Activated naive CD8-positive, alpha-beta T cell treated with anti-CD3 and anti-CD28 coated beads for 36 hours (primary cell): ENCODE data around the gene PTPRE. TPM values are rescaled to one million over a fixed set of nuclear protein-coding genes. Genes with fewer than 3 reads are reported as not detected.

ENCODE experiments used
- DNase-seq: peaks from one replicate; pipeline ENCODE4 v3.0.0; 2021
- H3K27ac Mint-ChIP-seq: one replicate; pipeline ENCODE4 v1.8.0; 2022; ENCODE audit warnings: mild to moderate bottlenecking, moderate library complexity, mixed read lengths
- H3K27me3 Mint-ChIP-seq: one replicate; pipeline ENCODE4 v1.8.0; 2022; ENCODE audit warnings: mild to moderate bottlenecking, mixed read lengths
- H3K36me3 Mint-ChIP-seq: one replicate; pipeline ENCODE4 v1.8.0; 2021; ENCODE audit warnings: mild to moderate bottlenecking, mixed read lengths
- H3K4me1 Mint-ChIP-seq: one replicate; pipeline ENCODE4 v1.8.0; 2021; ENCODE audit warnings: mixed read lengths
- H3K4me3 Mint-ChIP-seq: one replicate; pipeline ENCODE4 v1.8.0; 2022; ENCODE audit warnings: mild to moderate bottlenecking, moderate library complexity, mixed read lengths
- H3K9me3 Mint-ChIP-seq: one replicate; pipeline ENCODE4 v1.8.0; 2022; ENCODE audit warnings: mixed read lengths
- total RNA-seq, 2 experiments: library from RNA; stranded (reverse); gene quantifications; one replicate each; pipeline ENCODE4 v1.2.3, GENCODE V29; 2021

Gene PTPRE
- 10 to 100 TPM; 21.9 to 26.7 TPM for total RNA-seq

- no peaks in the 10 kb centered on the region for H3K4me1 Mint-ChIP-seq
- H3K36me3 Mint-ChIP-seq: no peaks in the 10 kb centered on the region
- H3K27me3 Mint-ChIP-seq: peaks cover 38% of the 10 kb centered on the region
- peak within 1 kb of the TSS; percentile 8 for H3K4me3 Mint-ChIP-seq
- no peaks in the 10 kb centered on the region for H3K9me3 Mint-ChIP-seq
- peak; percentile 84 for DNase-seq
- H3K27ac Mint-ChIP-seq: no peak within 1 kb of the TSS
Measured at GRCh38 chr10:127906548-127907377, at the start of gene PTPRE. PTPRE (plus strand) TSS chr10:127907103; CDS start chr10:128040882, 133,779 bp downstream.

- Mint-ChIP-seq H3K4me1 (no peaks in the 10 kb centered on the region), H3K36me3 (peaks cover 2% of the 10 kb centered on the region), H3K9me3 (peaks cover 4% of the 10 kb centered on the region), H3K27me3 (peaks cover 8% of the 10 kb centered on the region), H3K27ac (no peak overlapping the region), H3K4me3 (no peak overlapping the region)
- no peak for DNase-seq
Measured at GRCh38 chr10:127860592-127860991, 46.3 kb upstream of the PTPRE start.

GRCh38 chr10:127863231-127863825 is 43.6 kb upstream of the PTPRE start:
- H3K4me3 Mint-ChIP-seq: no peak overlapping the region
- H3K27me3 Mint-ChIP-seq: peaks cover 15% of the 10 kb centered on the region
- no peak overlapping the region for H3K27ac Mint-ChIP-seq
- H3K9me3 Mint-ChIP-seq: peaks cover 4% of the 10 kb centered on the region
- no peak for DNase-seq
- H3K36me3 Mint-ChIP-seq: peaks cover 2% of the 10 kb centered on the region
- H3K4me1 Mint-ChIP-seq: no peaks in the 10 kb centered on the region

GRCh38 chr10:127866276-127867013 is 40.5 kb upstream of the PTPRE start:
- Mint-ChIP-seq H3K4me1 (no peaks in the 10 kb centered on the region), H3K36me3 (peaks cover 2% of the 10 kb centered on the region), H3K27me3 (peaks cover 27% of the 10 kb centered on the region), H3K4me3 (no peak overlapping the region), H3K9me3 (peaks cover 4% of the 10 kb centered on the region), H3K27ac (no peak overlapping the region)
- no peak for DNase-seq

GRCh38 chr10:127867805-127868204 is 39.1 kb upstream of the PTPRE start:
- H3K9me3 Mint-ChIP-seq: peaks cover 4% of the 10 kb centered on the region
- DNase-seq: no peak
- peaks cover 2% of the 10 kb centered on the region for H3K36me3 Mint-ChIP-seq
- no peak overlapping the region for H3K27ac Mint-ChIP-seq
- H3K4me3 Mint-ChIP-seq: no peak overlapping the region
- H3K27me3 Mint-ChIP-seq: peaks cover 24% of the 10 kb centered on the region
- no peaks in the 10 kb centered on the region for H3K4me1 Mint-ChIP-seq

GRCh38 chr10:127869329-127869728 is 37.6 kb upstream of the PTPRE start:
- Mint-ChIP-seq H3K9me3 (no peaks in the 10 kb centered on the region), H3K36me3 (no peaks in the 10 kb centered on the region), H3K27ac (no peak overlapping the region), H3K4me3 (no peak overlapping the region), H3K27me3 (peaks cover 24% of the 10 kb centered on the region), H3K4me1 (no peaks in the 10 kb centered on the region)
- no peak for DNase-seq

- H3K9me3 Mint-ChIP-seq: no peaks in the 10 kb centered on the region
- peaks cover 20% of the 10 kb centered on the region for H3K27me3 Mint-ChIP-seq
- no peak overlapping the region for H3K27ac Mint-ChIP-seq
Measured at GRCh38 chr10:127871631-127872010, 35.3 kb upstream of the PTPRE start.

GRCh38 chr10:127872011-127872761 is 34.7 kb upstream of the PTPRE start:
- Mint-ChIP-seq H3K9me3 (no peaks in the 10 kb centered on the region), H3K27me3 (peaks cover 20% of the 10 kb centered on the region), H3K4me1 (no peaks in the 10 kb centered on the region), H3K27ac (no peak overlapping the region), H3K36me3 (no peaks in the 10 kb centered on the region), H3K4me3 (no peak overlapping the region)
- DNase-seq: no peak

More at GRCh38 chr10:127871631-127872010, 35.3 kb upstream of the PTPRE start:
- DNase-seq: no peak
- Mint-ChIP-seq H3K4me1 (no peaks in the 10 kb centered on the region), H3K4me3 (no peak overlapping the region), H3K36me3 (no peaks in the 10 kb centered on the region)

GRCh38 chr10:127872871-127873600 is 33.9 kb upstream of the PTPRE start:
- H3K36me3 Mint-ChIP-seq: no peaks in the 10 kb centered on the region
- H3K27me3 Mint-ChIP-seq: peaks cover 19% of the 10 kb centered on the region
- no peaks in the 10 kb centered on the region for H3K9me3 Mint-ChIP-seq
- no peak overlapping the region for H3K27ac Mint-ChIP-seq
- no peak overlapping the region for H3K4me3 Mint-ChIP-seq
- H3K4me1 Mint-ChIP-seq: no peaks in the 10 kb centered on the region
- DNase-seq: no peak

GRCh38 chr10:127873901-127874470 is 32.9 kb upstream of the PTPRE start:
- Mint-ChIP-seq H3K9me3 (no peaks in the 10 kb centered on the region), H3K27me3 (peaks cover 14% of the 10 kb centered on the region), H3K36me3 (no peaks in the 10 kb centered on the region), H3K4me3 (no peak overlapping the region), H3K27ac (no peak overlapping the region), H3K4me1 (no peaks in the 10 kb centered on the region)
- DNase-seq: no peak

- Mint-ChIP-seq H3K4me3 (no peak overlapping the region), H3K36me3 (no peaks in the 10 kb centered on the region), H3K27me3 (peaks cover 9% of the 10 kb centered on the region), H3K9me3 (no peaks in the 10 kb centered on the region), H3K27ac (no peak overlapping the region), H3K4me1 (no peaks in the 10 kb centered on the region)
- DNase-seq: no peak
Measured at GRCh38 chr10:127874671-127875448, 32.0 kb upstream of the PTPRE start.

GRCh38 chr10:127875449-127875765 is 31.5 kb upstream of the PTPRE start:
- Mint-ChIP-seq H3K27me3 (peaks cover 9% of the 10 kb centered on the region), H3K9me3 (no peaks in the 10 kb centered on the region), H3K4me3 (no peak overlapping the region), H3K27ac (no peak overlapping the region), H3K36me3 (no peaks in the 10 kb centered on the region), H3K4me1 (peaks cover 3% of the 10 kb centered on the region)
- DNase-seq: no peak

- Mint-ChIP-seq H3K4me3 (no peak overlapping the region), H3K9me3 (no peaks in the 10 kb centered on the region), H3K4me1 (peaks cover 7% of the 10 kb centered on the region), H3K36me3 (no peaks in the 10 kb centered on the region), H3K27me3 (peaks cover 8% of the 10 kb centered on the region), H3K27ac (no peak overlapping the region)
- no peak for DNase-seq
Measured at GRCh38 chr10:127875916-127876315, 31.0 kb upstream of the PTPRE start.
